Ovary (tissue), 9 donors: ENCODE results near the gene ABCA4. TPM values are rescaled to one million over a fixed set of nuclear protein-coding genes. Genes with fewer than 3 reads are reported as not detected.

Source experiments
- DNase-seq, 5 donors: peaks; one replicate each; pipeline ENCODE4 v3.0.0-alpha.2; 2019 to 2020
- H3K27ac ChIP-seq, 2 donors: fragments of 200-600 bp; one replicate each; pipeline versions ENCODE4 v1.5.1 to v1.8.0; 2019 to 2022
- H3K27me3 ChIP-seq: fragments of 200-600 bp; one replicate; pipeline ENCODE4 v1.8.0; 2022
- H3K36me3 ChIP-seq: fragments of 200-600 bp; sonication (generic); one replicate; pipeline ENCODE4 v1.5.1; 2019
- H3K4me1 ChIP-seq: one replicate; pipeline ENCODE4 v1.8.1; 2013; ENCODE audit warnings: mild to moderate bottlenecking, moderate library complexity; ENCODE audit not compliant: insufficient read depth
- H3K4me3 ChIP-seq: fragments of 200-600 bp; sonication (generic); one replicate; pipeline ENCODE4 v1.5.1; 2017
- H3K9me3 ChIP-seq, 2 donors: fragments of 200-600 bp in 1 of 2; sonication (generic) in 1 of 2; one replicate each; pipeline versions ENCODE4 v1.5.1 to v1.8.1; 2013 to 2019; ENCODE audit warnings: mild to moderate bottlenecking in 1 of 2, moderate library complexity in 1 of 2
- CTCF ChIP-seq, 3 donors: fragments of 450-650 bp in 2 of 3; fragments of 200-600 bp in 1 of 3; IDR thresholded peaks; one replicate each; pipeline versions ENCODE4 v1.5.1 to v1.8.0; 2016 to 2022; ENCODE audit warnings: antibody characterized with exemption in 3 of 3, mild to moderate bottlenecking in 1 of 3
- EP300 ChIP-seq: sonication (generic); formaldehyde crosslinking; IDR thresholded peaks from one replicate; pipeline ENCODE4 v1.6.1; 2017; ENCODE audit warnings: antibody characterized with exemption
- POLR2A ChIP-seq: fragments of 450-650 bp; IDR thresholded peaks from one replicate; pipeline ENCODE4 v1.6.1; 2017; ENCODE audit warnings: antibody characterized with exemption, mild to moderate bottlenecking, moderate library complexity
- whole genome bisulfite sequencing, 3 donors: extraction: QIAGEN DNeasy Blood & Tissue Kit in 1 of 3; methylation state at CpG; one replicate each; pipeline versions ENCODE4 v1.1.5 to v1.1.7; 2013 to 2017; 5-methylcytosine and 5-hydroxymethylcytosine counted together
- intact Hi-C, 4 donors: fragments of 100-400 bp; cut with DNase I; formaldehyde crosslinking; loops; one replicate each; pipeline versions ENCODE4 v1.11.0 to v1.15.1; 2022 to 2023
- polyA plus RNA-seq, 2 donors: library from polyadenylated mRNA; stranded (reverse); fragments of 200-250 nt in 1 of 2; fragments of 350-450 nt in 1 of 2; fragmentation: Illumina TruSeq in 1 of 2; extraction: RNeasy Lipid Tissue Mini Kit (QIAGEN cat#74804) in 1 of 2; gene quantifications; one replicate each; pipeline ENCODE4 v1.2.3, GENCODE V29; 2013 to 2014
- total RNA-seq, 7 donors: library from RNA; depleted of rRNA in 2 of 7; stranded (reverse); fragments of >200 nt in 2 of 7; fragmentation: NEBNext Ultra II Directional in 3 of 7; extraction: Animal tissue kit (Norgen Biotek cat#: 25700) in 3 of 7; gene quantifications; one replicate each; pipeline versions ENCODE4 v1.1.0 to v1.2.4, GENCODE V29; 2016 to 2023
- donor health status: DM: no; HTN: no; CAD: no; lungs with moderate emphysema.
- donor health status: DM: no; HTN: no; CAD: no.
- donor health status: Bipolar disorder and iron deficiency.
- donor health status: DM: yes; HTN: yes; CAD: no.
- donor health status: DM: no; HTN: no; CAD: no.
- donor health status: DM: yes; HTN: yes; CAD: no.

The ABCA4 gene
- total and polyA plus RNA-seq, 9 donors = 0.12 to 3.1 (median 0.35) TPM

- H3K36me3 ChIP-seq = no peaks in the 10 kb centered on the region
- no peak overlapping the region for H3K27ac ChIP-seq
- TF ChIP-seq EP300 (no peak), POLR2A (no peak), CTCF (IDR thresholded peaks at IDR 0.05) (no peak)
- H3K4me1 ChIP-seq = no peaks in the 10 kb centered on the region
- H3K9me3 ChIP-seq = no peaks in the 10 kb centered on the region
- H3K4me3 ChIP-seq = no peak overlapping the region
- intact Hi-C loops = no loop called here
- 25 to 58% (median 48%) methylated on average over 1 of the region's 1 CpG for WGBS, 3 donors
- no peaks in the 10 kb centered on the region for H3K27me3 ChIP-seq
- no peak for DNase-seq
These were observed 23.9 kb upstream of the ABCA4 start for GRCh38 chr1:94144836-94145235.

GRCh38 chr1:94143809-94144176 lies 22.8 kb upstream of the ABCA4 start:
- Histone ChIP-seq H3K4me1 (no peaks in the 10 kb centered on the region), H3K27ac (no peak overlapping the region), H3K36me3 (no peaks in the 10 kb centered on the region), H3K4me3 (no peak overlapping the region), H3K27me3 (no peaks in the 10 kb centered on the region), H3K9me3 (no peaks in the 10 kb centered on the region)
- intact Hi-C loops = no loop called here
- DNase-seq = no peak
- TF ChIP-seq CTCF (IDR thresholded peaks at IDR 0.05) (no peak), POLR2A (no peak), EP300 (no peak)

GRCh38 chr1:94143173-94143808 lies 22.3 kb upstream of the ABCA4 start:
- no peaks in the 10 kb centered on the region for H3K4me1 ChIP-seq
- 52 to 59% (median 59%) methylated on average over 2 of the region's 2 CpGs for WGBS, 3 donors
- no peaks in the 10 kb centered on the region for H3K9me3 ChIP-seq
- H3K27me3 ChIP-seq = no peaks in the 10 kb centered on the region
- TF ChIP-seq EP300 (no peak), POLR2A (no peak), CTCF (IDR thresholded peaks at IDR 0.05) (no peak)
- intact Hi-C loops = no loop called here
- H3K36me3 ChIP-seq = no peaks in the 10 kb centered on the region
- DNase-seq = no peak
- no peak overlapping the region for H3K4me3 ChIP-seq
- no peak overlapping the region for H3K27ac ChIP-seq

- DNase-seq = no peak
- whole genome bisulfite sequencing, 3 donors = 65 to 86% (median 79%) methylated on average over 2 of the region's 2 CpGs
- H3K36me3 ChIP-seq = no peaks in the 10 kb centered on the region
- no peak for TF ChIP-seq EP300
- TF ChIP-seq POLR2A = no peak
- no peak for TF ChIP-seq CTCF (IDR thresholded peaks at IDR 0.05)
- no peaks in the 10 kb centered on the region for H3K9me3 ChIP-seq
- intact Hi-C loops = no loop called here
- H3K4me1 ChIP-seq = no peaks in the 10 kb centered on the region
- no peak overlapping the region for H3K4me3 ChIP-seq
- no peaks in the 10 kb centered on the region for H3K27me3 ChIP-seq
- H3K27ac ChIP-seq = no peak overlapping the region
These were observed 21.6 kb upstream of the ABCA4 start for GRCh38 chr1:94142583-94142982.
